GM12878 (cell line): ENCODE measurements around the gene GPR18. TPM values are rescaled to one million over a fixed set of nuclear protein-coding genes. Genes with fewer than 3 reads are reported as not detected.

Experiments
- GATAD2B ChIP-seq: fragments of 450-650 bp; conservative IDR thresholded peaks from 2 replicates; pipeline ENCODE4 v1.6.1; 2017; ENCODE audit warnings: low read depth, mild to moderate bottlenecking, moderate library complexity
- HDAC2 ChIP-seq: fragments of 200-600 bp; sonication (generic); IDR thresholded peaks from 2 replicates; pipeline ENCODE4 v1.6.1; 2017
- IRF4 ChIP-seq: IDR thresholded peaks from 2 replicates; pipeline ENCODE4 v1.6.1; 2011; ENCODE audit warnings: low read depth, low read length
- MEF2B ChIP-seq: fragments of 450-650 bp; IDR thresholded peaks from 2 replicates; pipeline ENCODE4 v1.6.1; 2018; ENCODE audit warnings: mild to moderate bottlenecking, moderate library complexity; ENCODE audit not compliant: partially characterized antibody, poor library complexity, severe bottlenecking
- NFIC ChIP-seq: IDR thresholded peaks from 2 replicates; pipeline ENCODE4 v1.6.1; 2012; ENCODE audit warnings: low read depth, mild to moderate bottlenecking, inconsistent platforms, low read length, moderate library complexity
- NR2F1 ChIP-seq: fragments of 450-650 bp; conservative IDR thresholded peaks from 2 replicates; pipeline ENCODE4 v1.6.1; 2017; ENCODE audit warnings: mild to moderate bottlenecking
- POU2F2 ChIP-seq: IDR thresholded peaks from 3 replicates; pipeline ENCODE4 v1.6.1; 2011; ENCODE audit warnings: low read depth, mild to moderate bottlenecking, low read length, borderline replicate concordance
- SPI1 ChIP-seq: IDR thresholded peaks from 2 replicates; pipeline ENCODE4 v1.6.1; 2011; ENCODE audit warnings: low read depth, mild to moderate bottlenecking, low read length, moderate library complexity, borderline replicate concordance; ENCODE audit not compliant: insufficient read depth
- TCF3 ChIP-seq: IDR thresholded peaks from 2 replicates; pipeline ENCODE4 v1.6.1; 2012; ENCODE audit warnings: low read depth, mild to moderate bottlenecking, low read length, borderline replicate concordance; ENCODE audit not compliant: insufficient read depth
- TCF7 ChIP-seq: IDR thresholded peaks from 2 replicates; pipeline ENCODE4 v1.6.1; 2014; ENCODE audit warnings: antibody characterized with exemption, borderline replicate concordance
- polyA plus RNA-seq, 11 experiments: library from polyadenylated mRNA; depleted of rRNA in 4 of 11; unstranded in 6 of 11; stranded (reverse) in 5 of 11; fragments of >200 nt; fragmentation: Nextera tagmentation in 4 of 11; fragmentation: Illumina TruSeq in 1 of 11; extraction: Ambion mirVana in 4 of 11; extraction: Trizol in 1 of 11; gene quantifications; 1 replicate in 1 of 11; 2 replicates in 10 of 11; pipeline versions ENCODE4 v1.2.1 to v1.2.3, GENCODE V29; 2011 to 2016; ENCODE audit warnings: inconsistent platforms in 2 of 11, missing spikeins in 2 of 11, low read depth in 1 of 11
- total RNA-seq, 4 experiments: library from RNA; depleted of rRNA in 3 of 4; stranded (reverse); fragments of >200 nt in 3 of 4; fragmentation: Illumina TruSeq in 1 of 4; extraction: Trizol in 1 of 4; gene quantifications; 2 replicates each; pipeline versions ENCODE4 v1.2.1 to v1.2.3, GENCODE V29; 2013 to 2021
- TF ChIP-seq, protein P1 (sequence below): fragments of 450-650 bp; IDR thresholded peaks from 2 replicates; pipeline ENCODE4 v1.6.1; 2017; ENCODE audit warnings: low read depth, mild to moderate bottlenecking, moderate library complexity
- TF ChIP-seq, protein P2 (sequence below): IDR thresholded peaks from 2 replicates; pipeline ENCODE4 v1.6.1; 2011; ENCODE audit warnings: borderline replicate concordance, low read depth, mild to moderate bottlenecking, moderate library complexity, mixed read lengths, low read length; ENCODE audit not compliant: insufficient read depth; ENCODE audit errors: extremely low read length
- TF ChIP-seq, protein P3 (sequence below): IDR thresholded peaks from 2 replicates; pipeline ENCODE4 v1.6.1; 2012; ENCODE audit warnings: low read depth, low read length, improper control_type of control experiment

The GPR18 gene
- total and polyA plus RNA-seq, 10 of the 15 experiments (the other 5 are each of a cell fraction or from before 2014, with no cell fraction given) = 3.3 to 12.9 (median 5.2) TPM

DNA sequence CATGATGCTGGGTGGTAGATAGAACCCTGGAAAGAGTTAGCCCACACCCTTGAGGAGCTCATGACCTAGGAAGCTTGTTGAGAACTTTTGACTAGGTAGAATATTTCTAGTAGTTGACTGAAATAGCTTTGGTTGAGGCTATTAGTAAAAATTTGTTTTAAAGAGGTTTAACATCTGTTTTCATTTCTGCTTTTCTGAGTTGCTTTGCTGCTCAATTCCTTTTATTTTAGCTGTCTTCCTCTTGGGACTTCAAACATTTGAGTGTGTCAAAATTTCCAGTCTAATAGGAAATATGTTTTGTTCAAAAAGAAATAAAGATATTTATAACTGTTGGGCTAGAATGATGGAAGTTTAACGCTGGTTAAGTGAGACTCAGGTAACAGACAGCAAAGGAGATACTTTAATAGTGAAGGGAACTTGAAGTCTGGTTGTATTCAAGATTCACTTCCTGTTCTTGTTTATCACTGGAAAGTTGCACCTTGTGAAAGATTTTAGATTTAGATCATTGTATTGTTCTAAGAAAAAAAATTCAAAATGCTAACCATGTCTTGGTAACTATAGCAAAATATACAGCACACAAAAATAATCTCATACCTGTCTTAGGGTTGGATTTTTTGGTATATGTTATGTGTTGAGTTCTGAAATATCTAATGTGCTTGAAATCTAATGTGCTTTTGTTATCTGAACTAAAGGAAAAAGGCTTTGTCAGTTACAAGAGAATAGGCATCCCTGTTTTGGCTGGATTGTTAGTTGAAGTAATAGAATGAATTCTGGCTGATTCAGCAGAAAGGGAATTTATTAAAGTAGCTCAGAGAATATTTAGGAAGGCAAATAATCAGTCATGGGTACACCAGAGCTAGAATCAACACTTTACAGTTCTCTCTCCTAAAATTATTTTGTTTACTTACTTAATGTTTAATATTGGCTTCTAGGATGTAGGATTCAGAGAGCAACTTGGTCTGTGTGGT, 24.4 kb upstream of the GPR18 start (continued):
- TF ChIP-seq, protein P1, sequence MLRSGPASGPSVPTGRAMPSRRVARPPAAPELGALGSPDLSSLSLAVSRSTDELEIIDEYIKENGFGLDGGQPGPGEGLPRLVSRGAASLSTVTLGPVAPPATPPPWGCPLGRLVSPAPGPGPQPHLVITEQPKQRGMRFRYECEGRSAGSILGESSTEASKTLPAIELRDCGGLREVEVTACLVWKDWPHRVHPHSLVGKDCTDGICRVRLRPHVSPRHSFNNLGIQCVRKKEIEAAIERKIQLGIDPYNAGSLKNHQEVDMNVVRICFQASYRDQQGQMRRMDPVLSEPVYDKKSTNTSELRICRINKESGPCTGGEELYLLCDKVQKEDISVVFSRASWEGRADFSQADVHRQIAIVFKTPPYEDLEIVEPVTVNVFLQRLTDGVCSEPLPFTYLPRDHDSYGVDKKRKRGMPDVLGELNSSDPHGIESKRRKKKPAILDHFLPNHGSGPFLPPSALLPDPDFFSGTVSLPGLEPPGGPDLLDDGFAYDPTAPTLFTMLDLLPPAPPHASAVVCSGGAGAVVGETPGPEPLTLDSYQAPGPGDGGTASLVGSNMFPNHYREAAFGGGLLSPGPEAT = peak; percentile 89
- TF ChIP-seq GATAD2B (no peak; the same call in 1 of the 2 replicates), HDAC2 (peak; percentile 42; the same call in 1 of the 2 replicates), TCF3 (peak; percentile 48; the same call in 1 of the 2 replicates), TCF7 (peak; percentile 75; the same call in 1 of the 2 replicates), IRF4 (peak; percentile 61; the same call in 1 of the 2 replicates), SPI1 (peak; percentile 90), MEF2B (peak; percentile 94), POU2F2 (peak; percentile 7; the same call in 1 of the 3 replicates), NR2F1 (peak; percentile 63; the same call in 1 of the 2 replicates), NFIC (peak; percentile 98)
- TF ChIP-seq, protein P2, sequence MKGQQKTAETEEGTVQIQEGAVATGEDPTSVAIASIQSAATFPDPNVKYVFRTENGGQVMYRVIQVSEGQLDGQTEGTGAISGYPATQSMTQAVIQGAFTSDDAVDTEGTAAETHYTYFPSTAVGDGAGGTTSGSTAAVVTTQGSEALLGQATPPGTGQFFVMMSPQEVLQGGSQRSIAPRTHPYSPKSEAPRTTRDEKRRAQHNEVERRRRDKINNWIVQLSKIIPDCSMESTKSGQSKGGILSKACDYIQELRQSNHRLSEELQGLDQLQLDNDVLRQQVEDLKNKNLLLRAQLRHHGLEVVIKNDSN = no peak
- TF ChIP-seq, protein P3, sequence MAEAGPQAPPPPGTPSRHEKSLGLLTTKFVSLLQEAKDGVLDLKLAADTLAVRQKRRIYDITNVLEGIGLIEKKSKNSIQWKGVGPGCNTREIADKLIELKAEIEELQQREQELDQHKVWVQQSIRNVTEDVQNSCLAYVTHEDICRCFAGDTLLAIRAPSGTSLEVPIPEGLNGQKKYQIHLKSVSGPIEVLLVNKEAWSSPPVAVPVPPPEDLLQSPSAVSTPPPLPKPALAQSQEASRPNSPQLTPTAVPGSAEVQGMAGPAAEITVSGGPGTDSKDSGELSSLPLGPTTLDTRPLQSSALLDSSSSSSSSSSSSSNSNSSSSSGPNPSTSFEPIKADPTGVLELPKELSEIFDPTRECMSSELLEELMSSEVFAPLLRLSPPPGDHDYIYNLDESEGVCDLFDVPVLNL = no peak
- TF ChIP-seq, all 136 proteins: peak for 40
